Mucosa of descending colon (tissue), 3 donors: ENCODE measurements around the gene GMDS. TPM values are rescaled to one million over a fixed set of nuclear protein-coding genes. Genes with fewer than 3 reads are reported as not detected.
A peak's percentile ranks its signal among the peaks of the same experiment; 100 is the strongest.

Source experiments
- ATAC-seq: fragments of 200-7000 bp; cut with Tn5 transposase; one replicate; pipeline ENCODE4 v1.9.1; 2020; ENCODE audit warnings: mild to moderate bottlenecking, moderate library complexity
- DNase-seq, 3 donors: peaks; one replicate each; pipeline ENCODE4 v3.0.0-alpha.2; 2020
- H3K36me3 ChIP-seq: fragments of 200-600 bp; one replicate; pipeline ENCODE4 v1.8.0; 2021; ENCODE audit warnings: low read depth, mild to moderate bottlenecking
- H3K4me1 ChIP-seq: fragments of 200-600 bp; one replicate; pipeline ENCODE4 v1.8.0; 2021; ENCODE audit warnings: low read depth, mild to moderate bottlenecking
- H3K4me3 ChIP-seq: fragments of 200-600 bp; one replicate; pipeline ENCODE4 v1.8.0; 2021; ENCODE audit warnings: mild to moderate bottlenecking
- H3K9me3 ChIP-seq: fragments of 200-600 bp; one replicate; pipeline ENCODE4 v1.8.0; 2021; ENCODE audit warnings: mild to moderate bottlenecking
- CTCF ChIP-seq: fragments of 200-600 bp; IDR thresholded peaks from one replicate; pipeline ENCODE4 v1.8.0; 2022; ENCODE audit warnings: antibody characterized with exemption, mild to moderate bottlenecking
- intact Hi-C, 2 donors: fragments of 100-400 bp; cut with DNase I in 1 of 2; cut with micrococcal nuclease in 1 of 2; formaldehyde crosslinking; loops; one replicate each; pipeline versions ENCODE4 v1.11.0 to v1.11.1; 2022; cut with DNase I, micrococcal nuclease
- total RNA-seq, 3 donors: library from RNA; stranded (reverse); fragmentation: NEBNext Ultra II Directional in 2 of 3; extraction: Animal tissue kit (Norgen Biotek cat#: 25700) in 2 of 3; gene quantifications; one replicate each; pipeline versions ENCODE4 v1.2.1 to v1.2.4, GENCODE V29; 2021 to 2023
- donor health status: DM: no; HTN: no; CAD: no; lungs with moderate emphysema.
- donor health status: DM: no; HTN: no; CAD: no.
- donor health status: DM: no; HTN: yes; CAD: no.

Gene GMDS
- total RNA-seq, 3 donors from 2014 or later: 68.0 to 228 (median 135) TPM

- Histone ChIP-seq H3K4me3 (no peak overlapping the region), H3K36me3 (no peaks in the 10 kb centered on the region), H3K4me1 (peaks cover 5% of the 10 kb centered on the region), H3K9me3 (peaks cover 4% of the 10 kb centered on the region)
- ATAC-seq (peak; percentile 65), DNase-seq (no peak)
- intact Hi-C loops: no loop called here
- no peak for TF ChIP-seq CTCF
Observed at GRCh38 chr6:2173203-2173961, 72.0 kb downstream of the GMDS start.

GRCh38 chr6:2171728-2172127 lies 73.7 kb downstream of the GMDS start:
- no peak for TF ChIP-seq CTCF
- intact Hi-C loops: no loop called here
- no peaks in the 10 kb centered on the region for H3K36me3 ChIP-seq
- no peaks in the 10 kb centered on the region for H3K9me3 ChIP-seq
- peaks cover 12% of the 10 kb centered on the region for H3K4me1 ChIP-seq
- ATAC-seq: no peak
- no peak for DNase-seq
- H3K4me3 ChIP-seq: no peak overlapping the region

GRCh38 chr6:2168480-2168879 lies 76.9 kb downstream of the GMDS start:
- TF ChIP-seq CTCF: no peak
- Histone ChIP-seq H3K4me3 (no peak overlapping the region), H3K36me3 (no peaks in the 10 kb centered on the region), H3K4me1 (peaks cover 12% of the 10 kb centered on the region), H3K9me3 (no peaks in the 10 kb centered on the region)
- no peak for DNase-seq
- intact Hi-C loops: no loop called here
- no peak for ATAC-seq

GRCh38 chr6:2166717-2167116 lies 78.7 kb downstream of the GMDS start:
- TF ChIP-seq CTCF: no peak
- Histone ChIP-seq H3K36me3 (no peaks in the 10 kb centered on the region), H3K4me3 (no peak overlapping the region), H3K9me3 (no peaks in the 10 kb centered on the region), H3K4me1 (peaks cover 12% of the 10 kb centered on the region)
- peak in 2 of 3 donors; percentile 31 to 42 for DNase-seq
- intact Hi-C loops: no loop called here
- peak; percentile 91 for ATAC-seq

DNA sequence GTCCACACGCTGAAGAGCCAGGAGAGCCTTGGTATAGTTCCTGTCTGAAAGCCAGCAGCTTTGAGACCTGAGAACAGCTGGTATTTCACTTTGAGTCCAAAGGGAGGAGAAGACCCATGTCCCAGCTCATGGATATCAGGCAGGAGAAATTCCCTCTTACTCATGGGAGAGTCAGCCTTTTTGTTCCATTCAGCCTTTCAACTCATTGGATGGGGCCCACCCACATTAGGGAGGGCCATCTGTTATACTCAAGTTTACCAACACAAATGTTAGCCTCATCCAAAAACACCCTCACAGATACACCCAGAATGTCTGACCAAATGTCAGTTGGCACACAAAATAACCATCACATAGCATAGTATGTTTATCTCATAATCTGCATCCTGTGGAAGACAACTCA lies 80.1 kb downstream of the GMDS start:
- DNase-seq: no peak
- Histone ChIP-seq H3K4me1 (peaks cover 12% of the 10 kb centered on the region), H3K36me3 (no peaks in the 10 kb centered on the region), H3K9me3 (no peaks in the 10 kb centered on the region), H3K4me3 (no peak overlapping the region)
- ATAC-seq: no peak
- intact Hi-C loops: no loop called here
- TF ChIP-seq CTCF: no peak
